Right atrium auricular region (tissue), 2 donors: Measurements from ENCODE around the gene NPFFR1. TPM values are rescaled to one million over a fixed set of nuclear protein-coding genes. Genes with fewer than 3 reads are reported as not detected.

Experiments used
- DNase-seq: peaks from one replicate; pipeline ENCODE4 v3.0.0-alpha.2; 2019; ENCODE audit warnings: low spot score
- H3K27ac ChIP-seq, 2 donors: fragments of 200-600 bp; sonication (generic); 1 replicate in 1 of 2; 2 replicates in 1 of 2; pipeline ENCODE4 v1.5.1; 2016 to 2019
- H3K27me3 ChIP-seq, 2 donors: fragments of 200-600 bp; sonication (generic); one replicate each; pipeline versions ENCODE4 v1.5.1 to v1.6.0; 2017 to 2019
- H3K36me3 ChIP-seq: fragments of 200-600 bp; sonication (generic); one replicate; pipeline ENCODE4 v1.5.1; 2016
- H3K4me1 ChIP-seq, 2 donors: fragments of 200-600 bp; sonication (generic); one replicate each; pipeline versions ENCODE4 v1.5.1 to v1.6.0; 2017 to 2019
- H3K4me3 ChIP-seq, 2 donors: fragments of 200-600 bp; sonication (generic); 1 replicate in 1 of 2; 2 replicates in 1 of 2; pipeline ENCODE4 v1.5.1; 2017 to 2019; ENCODE audit warnings: mild to moderate bottlenecking in 1 of 2, moderate library complexity in 1 of 2
- H3K9me3 ChIP-seq, 2 donors: fragments of 200-600 bp; sonication (generic); one replicate each; pipeline ENCODE4 v1.5.1; 2019
- total RNA-seq, 2 donors: library from RNA; depleted of rRNA; stranded (reverse); fragments of >200 nt; gene quantifications; one replicate each; pipeline ENCODE4 v1.1.0, GENCODE V29; 2016
- TF ChIP-seq, protein P1 (sequence below), 2 donors: fragments of 200-600 bp; sonication (generic); IDR thresholded peaks; one replicate each; pipeline ENCODE4 v1.5.1; 2019; ENCODE audit warnings: antibody characterized with exemption in 2 of 2

Gene NPFFR1
- total RNA-seq, 2 donors from 2014 or later: 0.47 TPM; not detected in 1

- H3K27me3 ChIP-seq: no peaks in the 10 kb centered on the region
- no peak for DNase-seq
- H3K4me3 ChIP-seq: no peak overlapping the region
- H3K9me3 ChIP-seq: no peaks in the 10 kb centered on the region
- TF ChIP-seq, protein P1, sequence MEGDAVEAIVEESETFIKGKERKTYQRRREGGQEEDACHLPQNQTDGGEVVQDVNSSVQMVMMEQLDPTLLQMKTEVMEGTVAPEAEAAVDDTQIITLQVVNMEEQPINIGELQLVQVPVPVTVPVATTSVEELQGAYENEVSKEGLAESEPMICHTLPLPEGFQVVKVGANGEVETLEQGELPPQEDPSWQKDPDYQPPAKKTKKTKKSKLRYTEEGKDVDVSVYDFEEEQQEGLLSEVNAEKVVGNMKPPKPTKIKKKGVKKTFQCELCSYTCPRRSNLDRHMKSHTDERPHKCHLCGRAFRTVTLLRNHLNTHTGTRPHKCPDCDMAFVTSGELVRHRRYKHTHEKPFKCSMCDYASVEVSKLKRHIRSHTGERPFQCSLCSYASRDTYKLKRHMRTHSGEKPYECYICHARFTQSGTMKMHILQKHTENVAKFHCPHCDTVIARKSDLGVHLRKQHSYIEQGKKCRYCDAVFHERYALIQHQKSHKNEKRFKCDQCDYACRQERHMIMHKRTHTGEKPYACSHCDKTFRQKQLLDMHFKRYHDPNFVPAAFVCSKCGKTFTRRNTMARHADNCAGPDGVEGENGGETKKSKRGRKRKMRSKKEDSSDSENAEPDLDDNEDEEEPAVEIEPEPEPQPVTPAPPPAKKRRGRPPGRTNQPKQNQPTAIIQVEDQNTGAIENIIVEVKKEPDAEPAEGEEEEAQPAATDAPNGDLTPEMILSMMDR (IDR thresholded peaks at IDR 0.05): no peak
- H3K27ac ChIP-seq: no peak overlapping the region
- H3K36me3 ChIP-seq: no peaks in the 10 kb centered on the region
- H3K4me1 ChIP-seq: peaks cover 0 to 4% of the 10 kb centered on the region in 2 donors
Measured at GRCh38 chr10:70268376-70268775, 15.4 kb downstream of the NPFFR1 start.

DNA sequence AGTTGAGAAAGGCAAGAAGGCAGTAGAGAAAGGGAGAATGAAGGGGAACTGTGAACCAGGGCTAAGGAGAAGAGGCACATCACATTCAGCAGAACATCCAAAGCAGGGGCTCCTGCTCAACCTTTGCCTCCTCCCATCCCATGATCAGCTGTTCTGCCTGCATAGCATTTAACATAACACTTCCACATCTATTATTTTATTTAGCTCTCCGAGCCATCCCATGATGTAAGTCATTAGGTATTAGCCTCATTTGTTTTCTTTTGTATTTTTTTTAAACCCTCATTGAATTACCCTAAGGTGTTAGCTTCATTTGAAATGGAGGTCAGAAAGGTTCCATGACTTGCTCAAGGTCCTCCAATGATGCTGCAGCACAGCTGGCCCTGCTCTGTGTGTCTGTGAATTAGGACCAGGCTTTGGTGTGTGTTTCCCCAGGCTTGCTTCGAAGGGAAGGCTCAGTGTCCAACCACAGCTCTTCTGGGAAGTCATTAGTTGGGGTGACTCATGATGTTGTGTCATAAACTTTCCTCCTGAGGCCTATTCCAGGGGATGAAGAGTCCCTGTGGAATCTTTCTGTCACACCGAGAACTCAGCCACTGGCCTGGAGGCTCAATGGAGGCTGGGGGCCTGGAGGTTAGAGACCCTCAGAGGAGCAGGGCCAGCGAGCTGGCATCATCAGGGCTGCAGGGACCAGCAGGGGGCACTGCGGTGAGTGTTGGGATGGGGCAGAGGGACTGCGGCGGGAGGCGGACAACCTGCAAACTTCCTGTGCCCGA lies 16.5 kb downstream of the NPFFR1 start:
- no peak overlapping the region for H3K4me3 ChIP-seq

DNA sequence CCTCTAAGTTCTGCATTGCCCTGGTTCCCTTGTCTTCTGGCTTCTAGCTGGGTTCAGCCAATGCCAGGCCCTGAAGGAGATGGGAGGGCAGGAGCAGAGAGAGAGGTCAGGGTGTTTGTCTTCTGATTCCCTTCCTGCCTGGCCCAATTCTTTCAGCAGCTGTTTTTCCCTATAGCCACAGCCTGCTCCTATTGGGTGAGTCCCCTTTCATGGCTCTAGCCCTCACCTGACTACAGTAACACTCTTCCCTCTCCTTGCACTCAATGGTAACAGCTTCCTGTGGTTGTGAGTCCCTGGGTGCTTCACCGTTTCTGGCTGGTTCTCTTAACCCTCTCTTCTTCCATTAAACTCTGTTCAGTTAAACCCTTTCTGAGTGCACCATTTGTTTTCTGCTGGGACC lies 17.1 kb downstream of the NPFFR1 start:
- no peak for DNase-seq
- Histone ChIP-seq H3K27me3 (no peaks in the 10 kb centered on the region), H3K27ac (no peak overlapping the region), H3K4me3 (no peak overlapping the region), H3K4me1 (no peaks in the 10 kb centered on the region), H3K9me3 (no peaks in the 10 kb centered on the region), H3K36me3 (no peaks in the 10 kb centered on the region)
- TF ChIP-seq, protein P1 (IDR thresholded peaks at IDR 0.05): no peak

More for the DNA sequence above, 16.5 kb downstream of the NPFFR1 start:
- no peak for DNase-seq
- Histone ChIP-seq H3K36me3 (no peaks in the 10 kb centered on the region), H3K9me3 (no peaks in the 10 kb centered on the region), H3K27ac (no peak overlapping the region), H3K4me1 (peaks cover 0 to 1% of the 10 kb centered on the region in 2 donors), H3K27me3 (no peaks in the 10 kb centered on the region)
- TF ChIP-seq, protein P1 (IDR thresholded peaks at IDR 0.05): peak in 1 of 2 donors; percentile 24

DNA sequence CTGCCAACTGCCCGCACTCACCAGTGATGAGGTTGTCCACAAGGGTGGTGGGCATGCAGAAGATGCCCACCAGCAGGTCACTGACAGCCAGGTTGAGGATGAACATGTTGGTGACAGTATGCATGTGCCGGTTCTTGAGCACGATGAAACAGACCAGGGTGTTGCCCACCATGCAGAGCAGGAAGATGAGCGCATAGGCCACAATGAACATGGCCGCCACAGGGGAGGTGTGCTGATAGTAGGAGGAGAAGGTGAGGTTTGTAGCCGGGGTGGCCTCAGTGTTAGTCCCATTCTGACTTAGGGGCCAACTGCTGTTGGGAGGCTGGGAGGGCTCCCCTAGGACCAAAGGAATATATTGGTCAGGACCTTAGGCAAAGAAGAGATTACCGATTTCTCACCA lies 17.7 kb downstream of the NPFFR1 start:
- H3K27me3 ChIP-seq: no peaks in the 10 kb centered on the region
- H3K4me3 ChIP-seq: no peak overlapping the region
- TF ChIP-seq, protein P1 (IDR thresholded peaks at IDR 0.05): no peak
- no peaks in the 10 kb centered on the region for H3K9me3 ChIP-seq
- no peak overlapping the region for H3K27ac ChIP-seq
- no peaks in the 10 kb centered on the region for H3K4me1 ChIP-seq
- no peaks in the 10 kb centered on the region for H3K36me3 ChIP-seq
- DNase-seq: no peak

- no peak overlapping the region for H3K4me3 ChIP-seq
- TF ChIP-seq, protein P1 (IDR thresholded peaks at IDR 0.05): peak; percentile 17 to 40
- no peak overlapping the region for H3K27ac ChIP-seq
Measured at GRCh38 chr10:70265032-70265689, 18.6 kb downstream of the NPFFR1 start.

More at GRCh38 chr10:70265032-70265689, 18.6 kb downstream of the NPFFR1 start:
- no peaks in the 10 kb centered on the region for H3K36me3 ChIP-seq
- H3K27me3 ChIP-seq: no peaks in the 10 kb centered on the region
- DNase-seq: no peak
- H3K4me1 ChIP-seq: no peaks in the 10 kb centered on the region
- no peaks in the 10 kb centered on the region for H3K9me3 ChIP-seq
